GM18526 (cell line): ENCODE measurements around the gene KAT2B.

Experiments
- POLR2A ChIP-seq: IDR thresholded peaks from 3 replicates; pipeline ENCODE4 v1.6.1; 2011; ENCODE audit not compliant: insufficient read length; ENCODE audit errors: extremely low read depth

KAT2B gene

DNA sequence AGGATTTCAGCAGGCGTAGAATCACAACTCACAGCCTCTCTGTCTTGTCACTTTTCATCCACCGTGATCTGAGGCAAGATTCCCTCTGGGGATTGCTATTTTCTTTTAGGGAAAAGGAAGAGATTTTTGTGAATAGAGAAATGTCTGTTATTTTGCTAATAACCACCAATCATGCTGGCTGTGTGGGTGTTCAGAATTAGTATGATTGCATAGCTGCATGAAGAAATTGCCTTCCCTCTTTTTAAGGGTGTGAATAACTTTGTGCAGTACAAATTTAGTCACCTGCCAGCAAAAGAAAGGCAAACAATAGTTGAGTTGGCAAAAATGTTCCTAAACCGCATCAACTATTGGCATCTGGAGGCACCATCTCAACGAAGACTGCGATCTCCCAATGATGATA lies 60.8 kb downstream of the KAT2B start:
- TF ChIP-seq POLR2A = no peak

DNA sequence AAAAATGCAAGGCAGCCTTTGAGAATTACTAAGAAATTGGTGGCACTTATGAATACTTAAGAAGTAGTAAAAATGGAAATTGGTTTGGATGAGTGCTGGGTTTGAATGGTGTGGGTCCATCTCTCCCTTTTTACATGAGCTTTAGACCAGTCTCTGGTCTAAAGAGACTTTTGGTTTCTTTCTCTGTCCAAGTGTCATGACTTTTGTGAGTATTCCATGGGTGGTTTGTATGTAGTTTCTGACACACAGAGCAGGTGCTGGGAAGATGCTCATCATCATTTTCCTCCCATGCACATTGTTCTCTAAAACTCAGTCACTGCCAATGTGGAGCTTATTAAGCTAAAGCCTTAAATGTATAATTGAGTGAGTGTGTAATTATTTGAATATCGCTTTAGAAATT lies 63.5 kb downstream of the KAT2B start:
- no peak for TF ChIP-seq POLR2A

DNA sequence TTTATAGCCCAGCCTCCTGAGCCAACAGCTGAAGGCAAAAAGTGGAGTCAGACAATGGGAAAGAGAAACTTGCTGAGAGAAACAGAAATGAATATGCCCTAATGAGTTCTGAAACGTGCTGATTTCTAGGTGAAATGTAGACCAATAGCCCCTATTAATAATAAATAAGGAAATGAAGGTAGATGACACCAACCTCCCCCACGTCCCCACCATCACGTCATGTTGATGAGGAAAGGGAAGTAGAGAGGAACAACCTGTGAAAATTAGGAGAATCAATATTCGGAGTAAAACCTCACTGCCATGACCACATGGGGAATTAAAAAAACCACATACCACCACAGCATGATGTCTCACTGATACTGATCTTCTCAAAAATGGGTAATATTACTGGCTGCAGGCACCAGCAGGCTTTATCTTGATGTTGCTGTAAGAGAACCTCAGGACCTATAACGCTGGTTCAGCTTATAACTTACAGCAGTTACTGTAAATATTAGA lies 64.0 kb downstream of the KAT2B start:
- no peak for TF ChIP-seq POLR2A

DNA sequence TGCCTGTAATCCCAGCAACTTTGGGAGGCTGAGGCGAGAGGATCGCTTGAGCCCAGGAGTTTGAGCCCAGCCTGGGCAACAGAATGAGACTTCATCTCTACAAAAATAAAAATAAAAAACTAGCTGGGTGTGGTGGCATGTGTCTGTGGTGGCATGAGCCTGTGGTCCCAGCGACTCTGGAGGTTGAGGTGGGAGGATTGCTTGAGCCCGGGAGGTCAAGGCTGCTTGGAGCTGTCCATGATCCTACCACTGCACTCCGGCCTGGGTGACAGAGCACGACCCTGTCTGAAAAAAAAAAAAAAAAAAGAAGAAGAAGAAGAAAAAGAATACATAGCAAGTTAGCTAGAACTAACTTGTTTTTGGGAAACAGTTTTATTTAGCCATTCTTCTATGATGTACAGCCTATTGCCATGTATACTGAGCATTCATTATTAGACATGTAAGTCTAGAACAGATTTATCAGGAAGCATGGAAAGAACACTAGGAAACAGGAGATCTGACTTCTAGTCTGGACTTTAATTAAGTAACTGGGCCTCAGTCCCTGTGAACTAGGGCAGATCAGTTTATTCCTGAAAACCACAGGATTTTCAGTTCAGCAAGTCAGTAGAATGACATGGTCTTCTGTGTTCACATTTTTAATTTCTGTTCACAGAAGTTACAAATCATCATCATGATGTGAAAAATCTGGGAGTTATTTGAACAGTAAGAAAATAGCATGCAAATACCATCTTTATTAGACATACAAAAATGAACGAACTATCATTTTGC lies 65.5 kb downstream of the KAT2B start:
- no peak for TF ChIP-seq POLR2A

DNA sequence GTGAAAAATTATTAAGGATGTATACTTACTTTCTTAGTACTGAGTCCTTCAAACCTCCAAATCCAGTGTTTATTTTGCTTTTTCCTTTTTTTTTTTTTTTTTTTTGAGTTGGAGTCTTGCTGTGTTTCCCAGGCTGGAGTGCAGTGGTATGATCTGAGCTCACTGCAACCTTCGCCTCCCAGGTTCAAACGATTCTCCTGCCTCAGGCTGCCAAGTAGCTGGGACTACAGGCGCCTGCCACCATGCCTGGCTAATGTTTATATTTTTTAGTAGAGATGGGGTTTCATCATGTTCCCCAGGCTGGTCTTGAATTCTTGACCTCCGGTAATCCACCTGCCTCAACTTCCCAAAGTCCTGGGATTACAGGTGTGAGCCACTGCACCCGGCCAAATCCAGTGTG lies 67.5 kb downstream of the KAT2B start:
- no peak for TF ChIP-seq POLR2A

DNA sequence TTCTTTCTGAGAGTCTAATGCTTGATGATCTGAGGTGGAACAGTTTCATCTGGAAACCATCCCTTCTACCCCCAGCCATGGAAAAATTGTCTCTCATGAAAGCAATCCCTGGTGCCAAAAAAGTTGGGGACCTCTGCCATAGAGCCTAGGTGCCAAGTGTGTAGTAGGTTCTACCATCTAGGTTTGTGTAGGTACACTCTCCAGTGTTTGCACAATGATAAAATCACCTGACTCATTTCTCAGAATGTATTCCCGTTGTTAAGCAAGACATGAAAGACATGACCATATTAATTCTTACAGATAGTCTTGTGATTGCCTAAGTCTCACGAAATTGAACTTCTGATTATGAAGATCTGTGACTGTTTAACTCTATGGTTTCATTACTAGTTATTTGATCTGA lies 68.6 kb downstream of the KAT2B start:
- TF ChIP-seq POLR2A = no peak

DNA sequence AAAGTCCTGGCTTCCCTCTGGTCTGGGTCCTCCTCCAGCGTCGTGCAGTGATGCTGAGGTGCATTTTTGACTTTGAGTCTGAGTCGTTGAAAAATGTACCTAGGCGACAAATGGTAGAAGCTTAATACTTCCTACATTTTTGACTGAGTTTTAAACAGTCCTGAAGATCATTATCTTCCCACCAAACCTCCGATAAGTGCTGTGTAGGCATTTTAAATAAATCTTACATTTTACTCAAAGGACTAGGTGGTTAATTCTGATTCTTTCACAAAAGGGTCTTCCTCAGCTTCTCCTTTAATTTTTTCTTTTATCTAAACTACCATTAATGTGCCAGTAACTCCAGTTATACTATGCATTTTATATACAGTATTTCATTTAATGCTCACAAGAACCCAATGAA lies 70.6 kb downstream of the KAT2B start:
- no peak for TF ChIP-seq POLR2A

DNA sequence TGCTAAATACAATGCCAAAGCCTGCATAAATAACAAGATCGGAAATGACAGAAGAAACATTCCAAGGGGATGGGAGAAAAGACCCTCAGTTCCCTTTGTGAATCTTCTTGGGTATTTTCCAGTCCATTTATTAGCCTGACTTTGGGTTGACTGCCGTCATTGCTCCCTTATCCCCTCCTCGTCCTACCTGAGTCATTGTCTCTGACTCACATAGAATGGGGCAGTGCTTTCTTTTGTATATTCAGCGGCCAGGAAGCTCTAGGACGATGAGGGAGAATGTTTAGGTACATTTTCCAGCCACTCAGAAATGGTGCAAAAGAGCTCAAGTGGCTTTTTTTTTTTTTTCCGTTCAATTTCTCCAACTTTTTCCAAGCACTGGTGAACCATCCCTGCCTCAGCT lies 71.6 kb downstream of the KAT2B start:
- no peak for TF ChIP-seq POLR2A

DNA sequence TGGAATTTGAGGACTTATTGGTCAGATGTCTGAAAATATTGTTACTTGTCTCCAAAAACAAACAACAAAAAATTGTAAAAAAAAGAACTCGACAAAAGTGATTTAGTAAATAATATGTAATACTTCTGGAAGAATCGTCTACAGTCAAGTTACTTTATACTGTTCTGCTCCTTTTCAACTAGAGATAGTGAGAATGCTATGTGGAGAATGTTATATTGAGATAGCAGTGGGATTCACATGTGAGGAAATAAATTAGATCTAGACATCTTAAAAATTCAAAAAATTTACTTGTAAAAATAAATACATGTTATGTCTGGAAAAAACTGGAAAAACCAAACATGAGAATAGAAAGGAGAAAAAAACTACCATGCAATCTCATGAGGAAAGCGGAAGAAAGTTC lies 80.8 kb downstream of the KAT2B start:
- no peak for TF ChIP-seq POLR2A

DNA sequence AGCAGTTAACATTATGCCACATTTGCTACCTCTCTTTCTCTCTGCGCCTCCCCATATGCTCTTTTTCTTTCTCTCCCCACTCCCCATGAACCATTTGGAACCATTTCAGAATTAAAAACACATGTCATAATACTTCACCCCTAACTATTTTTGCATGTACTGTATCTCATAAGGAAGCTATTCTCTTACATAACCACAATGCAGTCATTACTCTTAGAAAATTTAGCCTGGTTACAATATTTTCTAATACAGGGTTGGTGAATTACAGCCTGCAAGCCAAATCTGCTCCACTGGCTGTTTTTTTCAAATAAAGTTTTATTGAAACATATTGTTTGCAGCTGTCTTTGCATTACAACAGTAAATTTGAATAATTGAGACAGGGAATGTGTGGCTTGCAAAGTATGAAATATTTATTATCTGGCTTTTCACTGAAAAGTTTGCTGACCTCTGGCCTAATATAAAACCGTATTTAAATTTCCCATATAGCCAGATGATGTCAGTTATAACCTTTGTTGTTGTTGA lies 82.9 kb downstream of the KAT2B start:
- TF ChIP-seq POLR2A = no peak

DNA sequence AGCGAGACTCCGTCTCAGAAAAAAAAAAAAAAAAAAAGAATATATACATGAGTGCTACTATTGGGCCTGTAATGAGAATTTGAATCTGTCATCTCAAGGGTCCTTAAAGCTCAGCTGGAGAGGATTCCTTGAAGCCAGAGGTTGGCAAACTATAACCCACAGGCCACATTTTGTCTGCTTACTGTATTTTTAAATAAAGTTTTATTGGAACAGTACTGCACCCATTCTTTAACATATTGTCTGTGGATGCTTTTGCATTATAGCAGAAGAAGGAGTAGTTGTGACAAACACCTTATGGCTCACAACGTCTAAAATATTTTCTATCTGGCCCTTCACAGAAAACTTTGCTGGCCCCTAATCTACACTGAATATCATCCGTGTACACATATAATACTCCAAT lies 85.0 kb downstream of the KAT2B start:
- no peak for TF ChIP-seq POLR2A

DNA sequence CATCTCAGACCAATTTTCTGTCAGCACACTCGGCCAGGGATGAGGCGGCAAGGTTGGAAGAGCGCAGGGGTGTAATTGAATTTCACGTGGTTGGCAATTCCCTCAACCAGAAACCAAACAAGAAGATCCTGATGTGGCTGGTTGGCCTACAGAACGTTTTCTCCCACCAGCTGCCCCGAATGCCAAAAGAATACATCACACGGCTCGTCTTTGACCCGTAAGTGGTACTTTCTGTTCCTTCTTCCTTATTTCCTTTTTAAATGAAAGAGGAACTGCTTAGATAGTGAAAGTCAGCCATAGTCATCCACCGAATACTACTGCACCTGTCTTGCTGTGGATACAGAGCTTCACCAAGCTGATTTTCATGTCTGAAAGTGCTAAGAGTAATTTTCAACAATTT lies 85.7 kb downstream of the KAT2B start:
- TF ChIP-seq POLR2A = no peak

DNA sequence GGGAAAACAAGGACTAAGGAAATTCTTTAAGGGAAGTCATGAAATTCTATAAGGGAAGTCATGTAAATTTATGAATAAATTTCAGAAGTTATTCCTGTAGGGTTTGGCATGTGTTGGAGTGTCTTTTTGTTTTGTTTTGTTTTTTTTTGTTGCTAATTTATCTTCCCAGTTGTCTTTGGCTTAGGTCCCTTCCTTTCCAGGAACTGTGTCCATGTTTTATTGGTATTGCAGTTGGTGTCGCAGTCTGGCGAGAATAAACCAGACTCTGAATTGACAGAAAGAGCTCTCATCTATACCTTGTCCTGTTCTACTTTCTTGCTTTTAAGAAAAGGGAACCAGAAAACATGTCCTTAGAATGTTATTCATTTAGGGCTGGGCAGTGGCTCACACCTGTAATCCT lies 88.1 kb downstream of the KAT2B start:
- no peak for TF ChIP-seq POLR2A

DNA sequence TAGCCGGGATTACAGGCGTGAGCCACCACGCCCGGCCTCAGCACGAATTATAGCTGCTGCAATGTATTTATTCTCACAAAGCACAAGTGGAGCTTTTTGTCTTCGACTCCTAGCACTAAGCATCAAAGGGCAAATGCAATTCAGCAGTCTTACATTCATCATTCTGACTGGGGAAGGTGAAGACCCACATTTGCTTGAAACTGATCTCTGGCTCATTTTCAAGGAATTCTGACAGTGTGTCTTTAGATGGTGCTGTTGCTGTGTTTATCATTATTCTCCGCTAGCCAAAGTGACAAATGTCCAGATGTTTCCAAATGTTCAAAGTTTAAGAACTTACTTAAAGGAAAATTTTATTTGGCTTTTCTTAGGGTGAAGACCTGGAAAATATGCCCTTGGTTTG lies 89.9 kb downstream of the KAT2B start:
- no peak for TF ChIP-seq POLR2A

DNA sequence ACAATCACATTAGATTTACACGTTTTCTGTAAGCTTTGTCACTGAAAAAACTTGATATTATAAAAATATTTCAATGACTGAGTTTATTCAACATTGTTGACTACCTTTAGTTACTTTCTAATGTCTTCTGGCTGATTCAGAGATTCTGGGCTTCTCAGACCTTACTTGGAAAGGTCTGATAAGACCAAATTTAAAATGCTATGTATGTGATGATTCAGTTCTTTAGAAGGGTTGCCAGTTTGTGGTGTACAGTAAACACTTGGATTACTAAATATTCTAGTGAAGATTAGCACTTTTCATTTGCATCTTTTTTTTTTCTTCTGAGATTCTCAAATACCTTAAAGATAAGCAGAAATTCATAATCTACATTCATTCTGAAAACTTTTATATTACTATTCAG lies 96.0 kb downstream of the KAT2B start:
- no peak for TF ChIP-seq POLR2A

DNA sequence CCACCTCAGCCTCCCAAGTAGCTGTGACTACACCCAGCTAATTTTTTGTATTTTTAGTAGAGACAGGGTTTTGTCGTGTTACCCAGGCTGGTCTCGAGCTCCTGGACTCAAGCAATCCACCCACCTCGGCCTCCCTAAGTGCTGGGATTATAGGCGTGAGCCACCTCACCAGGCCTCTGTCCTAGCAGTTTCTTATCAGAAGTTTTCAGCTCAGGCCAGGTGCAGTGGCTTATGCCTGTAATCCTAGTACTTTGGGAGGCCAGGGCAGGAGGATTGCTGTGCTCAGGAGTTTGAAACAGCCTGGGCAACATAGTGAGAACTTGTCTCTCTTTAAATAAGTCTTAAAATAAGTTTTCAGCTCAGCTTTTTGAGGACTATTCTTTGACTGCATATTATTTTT lies 97.4 kb downstream of the KAT2B start:
- TF ChIP-seq POLR2A = no peak

DNA sequence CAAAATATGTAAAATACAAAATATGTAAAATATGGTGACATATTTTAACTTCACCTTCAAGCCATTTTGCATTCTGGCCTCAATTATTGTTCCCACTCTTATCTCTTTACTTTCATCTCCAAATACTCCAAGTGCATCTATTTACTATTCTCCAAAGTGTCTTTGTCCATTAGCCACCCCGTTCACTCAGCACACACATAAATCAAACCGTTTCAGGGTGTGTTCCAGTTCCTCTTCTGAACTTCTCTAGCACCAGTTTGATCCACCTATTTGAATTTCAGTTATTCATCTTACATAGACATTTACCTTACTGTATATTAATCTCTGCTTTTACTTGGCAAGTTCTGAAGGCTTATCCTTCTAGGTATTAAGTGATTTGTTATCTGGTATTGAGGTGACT lies 100.6 kb downstream of the KAT2B start:
- no peak for TF ChIP-seq POLR2A

DNA sequence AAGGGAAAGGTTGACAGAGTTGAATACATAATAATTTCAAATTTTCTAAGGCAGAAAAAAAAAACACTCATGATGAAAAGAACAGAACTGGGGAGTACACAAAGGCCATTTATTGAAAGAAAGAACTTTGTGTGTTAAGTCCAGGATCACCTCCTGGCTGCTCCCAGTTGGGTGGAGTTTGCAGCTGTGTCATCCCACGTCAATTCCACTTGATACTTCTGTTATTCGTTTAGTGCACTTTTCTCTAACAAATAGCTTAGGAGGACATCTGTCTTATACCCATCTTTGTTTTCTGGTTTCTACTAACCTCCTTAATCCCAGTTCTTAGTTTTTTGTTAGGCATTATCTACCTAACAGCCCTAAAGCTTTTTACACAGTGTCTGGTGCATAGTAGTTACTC lies 101.1 kb downstream of the KAT2B start:
- no peak for TF ChIP-seq POLR2A

DNA sequence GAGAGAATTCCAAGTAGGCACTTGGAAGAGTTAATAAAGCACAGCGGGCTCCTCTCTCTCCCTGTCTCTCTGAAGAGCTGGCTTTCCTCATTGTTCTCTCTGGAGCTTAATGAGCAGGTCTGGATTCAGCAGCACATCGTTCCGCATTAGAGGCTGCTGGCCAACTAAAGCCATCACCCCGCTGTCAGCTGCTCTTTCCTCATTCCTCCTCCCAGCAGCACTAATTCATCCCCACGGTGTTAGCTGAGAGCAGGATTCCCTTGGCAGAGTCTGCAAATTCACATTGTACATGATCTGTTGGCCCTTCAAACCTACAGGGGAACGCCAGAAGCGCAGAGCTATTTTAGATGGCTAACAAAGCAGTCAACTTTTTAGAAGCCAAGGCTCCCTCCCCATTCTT lies 101.6 kb downstream of the KAT2B start:
- no peak for TF ChIP-seq POLR2A
